Osteocyte (in vitro differentiated cells): ENCODE data around the gene IGFBP4. TPM values are rescaled to one million over a fixed set of nuclear protein-coding genes. Genes with fewer than 3 reads are reported as not detected.

Source experiments
- DNase-seq: peaks from one replicate; pipeline ENCODE4 v3.0.0; 2021; ENCODE audit warnings: mixed read lengths; ENCODE audit not compliant: unreplicated experiment; ENCODE audit errors: extremely low spot score
- H3K27ac Mint-ChIP-seq: one replicate; pipeline ENCODE4 v1.8.0; 2021; ENCODE audit warnings: mild to moderate bottlenecking, mixed read lengths; ENCODE audit not compliant: unreplicated experiment
- H3K27me3 Mint-ChIP-seq: one replicate; pipeline ENCODE4 v1.8.0; 2021; ENCODE audit warnings: mixed read lengths; ENCODE audit not compliant: unreplicated experiment
- H3K36me3 Mint-ChIP-seq: one replicate; pipeline ENCODE4 v1.8.0; 2021; ENCODE audit warnings: mixed read lengths; ENCODE audit not compliant: unreplicated experiment
- H3K4me1 Mint-ChIP-seq: one replicate; pipeline ENCODE4 v1.8.0; 2021; ENCODE audit warnings: mixed read lengths; ENCODE audit not compliant: unreplicated experiment
- H3K4me3 Mint-ChIP-seq: one replicate; pipeline ENCODE4 v1.8.0; 2021; ENCODE audit warnings: mild to moderate bottlenecking, moderate library complexity, mixed read lengths; ENCODE audit not compliant: unreplicated experiment
- H3K9me3 Mint-ChIP-seq: one replicate; pipeline ENCODE4 v1.8.0; 2021; ENCODE audit warnings: mixed read lengths; ENCODE audit not compliant: unreplicated experiment
- total RNA-seq: library from RNA; stranded (reverse); gene quantifications from 2 replicates; pipeline ENCODE4 v1.2.1, GENCODE V29; 2021
- TF ChIP-seq, protein P1 (sequence below): fragments of 200-600 bp; sonication (generic); IDR thresholded peaks from 2 replicates; pipeline ENCODE4 v1.5.0; 2021; ENCODE audit warnings: antibody characterized with exemption, mild to moderate bottlenecking, moderate library complexity

IGFBP4 gene
- total RNA-seq, 1 donor from 2014 or later: 2,074 TPM

DNA sequence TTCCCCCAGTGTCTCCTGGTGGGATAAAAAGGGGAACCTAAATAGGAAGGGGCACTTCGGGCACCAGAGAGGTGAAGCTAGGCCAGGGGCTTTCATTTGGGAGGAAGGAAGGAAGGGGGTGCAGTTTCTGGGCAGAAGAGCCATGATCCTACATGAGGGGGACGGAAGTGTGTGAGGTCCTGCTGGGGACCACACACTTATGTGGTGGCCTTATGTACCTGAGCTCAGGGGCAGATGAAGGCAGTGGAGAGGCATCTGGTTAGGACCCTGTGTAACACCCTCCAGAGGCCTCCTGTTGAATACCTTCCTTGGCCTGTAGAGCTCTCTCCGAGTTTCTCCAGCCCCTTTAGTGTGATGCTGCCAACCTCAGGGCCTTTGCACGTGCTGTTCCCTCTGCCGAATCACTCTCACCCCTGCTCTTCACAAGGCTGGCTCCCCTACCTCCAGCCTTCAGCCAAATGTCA lies 21.2 kb downstream of the IGFBP4 start:
- H3K4me3 Mint-ChIP-seq: no peak overlapping the region
- H3K27me3 Mint-ChIP-seq: no peaks in the 10 kb centered on the region
- TF ChIP-seq, protein P1, sequence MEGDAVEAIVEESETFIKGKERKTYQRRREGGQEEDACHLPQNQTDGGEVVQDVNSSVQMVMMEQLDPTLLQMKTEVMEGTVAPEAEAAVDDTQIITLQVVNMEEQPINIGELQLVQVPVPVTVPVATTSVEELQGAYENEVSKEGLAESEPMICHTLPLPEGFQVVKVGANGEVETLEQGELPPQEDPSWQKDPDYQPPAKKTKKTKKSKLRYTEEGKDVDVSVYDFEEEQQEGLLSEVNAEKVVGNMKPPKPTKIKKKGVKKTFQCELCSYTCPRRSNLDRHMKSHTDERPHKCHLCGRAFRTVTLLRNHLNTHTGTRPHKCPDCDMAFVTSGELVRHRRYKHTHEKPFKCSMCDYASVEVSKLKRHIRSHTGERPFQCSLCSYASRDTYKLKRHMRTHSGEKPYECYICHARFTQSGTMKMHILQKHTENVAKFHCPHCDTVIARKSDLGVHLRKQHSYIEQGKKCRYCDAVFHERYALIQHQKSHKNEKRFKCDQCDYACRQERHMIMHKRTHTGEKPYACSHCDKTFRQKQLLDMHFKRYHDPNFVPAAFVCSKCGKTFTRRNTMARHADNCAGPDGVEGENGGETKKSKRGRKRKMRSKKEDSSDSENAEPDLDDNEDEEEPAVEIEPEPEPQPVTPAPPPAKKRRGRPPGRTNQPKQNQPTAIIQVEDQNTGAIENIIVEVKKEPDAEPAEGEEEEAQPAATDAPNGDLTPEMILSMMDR: no peak
- H3K36me3 Mint-ChIP-seq: no peaks in the 10 kb centered on the region
- peak overlapping the region; percentile 42 for H3K27ac Mint-ChIP-seq
- no peaks in the 10 kb centered on the region for H3K9me3 Mint-ChIP-seq
- peaks cover 36% of the 10 kb centered on the region for H3K4me1 Mint-ChIP-seq
- no peak for DNase-seq

DNA sequence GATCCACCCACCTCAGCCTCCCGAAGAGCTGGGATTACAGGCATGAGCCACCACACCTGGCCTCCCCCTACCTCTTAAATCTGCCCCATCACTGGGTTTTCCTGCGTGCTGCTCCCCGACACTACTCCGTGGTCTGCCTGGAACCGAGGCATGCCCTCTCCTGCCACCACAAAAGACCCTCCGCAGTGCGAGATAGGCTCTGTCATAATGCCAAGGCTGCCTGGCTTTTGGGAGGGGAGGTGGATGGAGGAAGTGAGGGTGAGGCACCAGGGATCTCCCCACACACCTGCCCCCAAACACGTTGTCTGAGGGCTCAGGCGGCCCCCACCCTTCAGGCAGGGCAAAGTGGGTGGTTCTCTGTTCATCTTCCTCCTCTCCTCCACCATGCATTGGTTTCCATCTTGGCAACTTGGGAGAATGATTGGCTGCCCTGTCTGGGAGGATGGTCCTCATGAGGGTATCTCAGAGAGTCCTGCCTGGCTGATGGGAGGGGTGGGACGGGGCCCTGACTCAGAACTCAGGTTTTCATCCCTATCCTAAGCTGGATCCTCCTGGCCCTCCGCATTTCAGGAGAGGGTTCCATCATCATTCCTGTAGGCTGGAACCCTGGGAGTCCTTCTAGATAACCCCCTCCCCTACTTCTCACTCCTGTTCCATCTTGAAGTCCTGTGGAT lies 23.2 kb downstream of the IGFBP4 start:
- no peaks in the 10 kb centered on the region for H3K36me3 Mint-ChIP-seq
- DNase-seq: no peak
- H3K9me3 Mint-ChIP-seq: no peaks in the 10 kb centered on the region
- peaks cover 27% of the 10 kb centered on the region for H3K4me1 Mint-ChIP-seq
- peak overlapping the region; percentile 43 for H3K27ac Mint-ChIP-seq
- TF ChIP-seq, protein P1: no peak
- no peak overlapping the region for H3K4me3 Mint-ChIP-seq
- H3K27me3 Mint-ChIP-seq: no peaks in the 10 kb centered on the region

DNA sequence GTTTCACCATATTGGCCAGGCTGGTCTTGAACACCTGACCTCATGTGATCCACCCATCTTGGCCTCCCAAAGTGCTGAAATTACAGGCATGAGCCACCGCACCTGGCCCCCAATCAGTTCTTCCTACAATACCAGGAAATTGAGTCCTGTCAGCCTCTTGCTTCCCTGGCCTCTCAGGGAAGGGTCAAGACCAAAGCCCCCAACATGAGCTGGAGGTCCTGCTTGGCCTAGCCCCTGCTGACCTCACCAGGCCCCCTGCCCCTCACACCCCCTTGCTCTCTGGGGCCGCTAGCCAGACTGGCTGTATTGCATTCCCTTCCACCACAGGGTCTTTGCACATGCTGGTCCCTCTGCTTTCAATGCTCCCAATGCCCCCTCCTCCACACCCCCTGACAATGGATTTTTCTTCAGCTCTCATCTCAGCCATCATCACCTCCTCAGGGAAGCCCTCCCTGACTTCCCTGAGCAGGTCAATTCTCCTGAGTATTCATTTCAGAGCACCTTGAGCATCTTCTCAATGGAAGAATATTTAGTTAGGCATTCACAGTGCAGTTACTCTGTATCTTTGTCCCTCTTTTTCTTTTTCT lies 24.1 kb downstream of the IGFBP4 start:
- Mint-ChIP-seq H3K4me3 (no peak overlapping the region), H3K27ac (peak overlapping the region; percentile 27), H3K36me3 (no peaks in the 10 kb centered on the region), H3K27me3 (no peaks in the 10 kb centered on the region), H3K9me3 (no peaks in the 10 kb centered on the region), H3K4me1 (peaks cover 24% of the 10 kb centered on the region)
- no peak for DNase-seq
- TF ChIP-seq, protein P1: no peak

DNA sequence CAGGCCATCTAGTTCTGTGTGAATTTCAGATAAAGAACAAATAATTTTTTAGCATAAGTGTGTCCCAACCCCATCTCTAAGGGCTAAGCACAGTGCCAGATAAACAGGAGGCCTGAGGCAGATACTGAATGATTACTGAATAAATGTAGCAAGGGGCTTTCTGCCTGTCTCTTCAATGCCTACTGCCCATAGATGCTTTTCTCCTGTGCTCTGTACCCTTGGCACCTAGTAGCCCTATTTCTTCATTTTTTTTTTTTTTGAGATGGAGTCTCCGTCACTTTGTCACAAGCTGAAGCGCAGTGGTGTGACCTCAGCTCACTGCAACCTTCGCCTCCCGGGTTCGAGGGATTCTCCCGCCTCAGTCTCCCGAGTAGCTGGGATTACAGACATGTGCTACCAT lies 25.3 kb downstream of the IGFBP4 start:
- Mint-ChIP-seq H3K36me3 (no peaks in the 10 kb centered on the region), H3K4me1 (peaks cover 16% of the 10 kb centered on the region), H3K27me3 (no peaks in the 10 kb centered on the region), H3K27ac (no peak overlapping the region), H3K9me3 (no peaks in the 10 kb centered on the region), H3K4me3 (no peak overlapping the region)
- TF ChIP-seq, protein P1: no peak
- DNase-seq: no peak

DNA sequence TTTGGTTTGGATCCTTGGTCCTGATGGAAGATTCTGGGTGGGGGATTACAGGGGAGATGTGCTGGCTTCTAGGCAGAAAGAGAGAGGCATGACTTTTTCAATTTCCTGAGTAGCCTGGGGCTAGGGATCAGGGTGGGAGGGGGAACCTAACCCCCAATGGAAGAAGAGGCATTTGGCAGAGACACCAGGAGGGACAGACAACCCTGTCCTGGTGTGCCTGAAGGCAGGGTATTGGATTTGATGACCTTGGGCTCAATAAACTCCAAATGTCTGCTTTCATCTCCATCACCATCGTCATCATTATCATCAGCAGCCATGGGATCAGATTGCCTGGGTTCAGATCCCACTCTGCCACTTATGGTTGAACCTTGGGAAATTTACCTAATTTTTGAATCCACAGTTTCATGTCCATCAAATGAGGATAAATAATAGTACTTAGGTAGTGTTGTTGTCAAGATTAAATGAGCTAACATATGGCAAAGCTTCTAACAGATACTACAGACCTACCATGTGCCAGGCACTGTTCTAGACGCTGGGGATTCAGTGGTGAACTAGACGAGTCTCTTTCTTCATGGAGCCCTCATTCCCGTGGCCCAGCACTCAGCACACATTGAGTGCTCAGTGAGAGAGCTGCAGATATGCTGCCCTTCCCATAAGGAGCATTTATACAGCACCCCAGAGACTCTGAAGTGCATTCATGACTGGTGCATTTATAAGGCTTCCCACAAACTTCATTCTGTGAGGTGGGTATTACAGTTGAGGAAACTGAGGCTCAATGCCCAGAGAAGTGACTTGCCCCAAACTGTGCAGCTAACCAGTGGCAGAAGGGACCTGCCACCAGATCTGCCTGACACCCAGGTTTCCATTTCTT lies 26.8 kb downstream of the IGFBP4 start:
- Mint-ChIP-seq H3K27ac (no peak overlapping the region), H3K9me3 (no peaks in the 10 kb centered on the region), H3K4me3 (no peak overlapping the region), H3K36me3 (no peaks in the 10 kb centered on the region), H3K4me1 (peaks cover 30% of the 10 kb centered on the region), H3K27me3 (no peaks in the 10 kb centered on the region)
- DNase-seq: no peak
- TF ChIP-seq, protein P1: no peak
